ENCODE measurements around the gene ATP5PD. TPM values are rescaled to one million over a fixed set of nuclear protein-coding genes. Genes with fewer than 3 reads are reported as not detected.

The ATP5PD gene
- total and polyA plus RNA-seq, 2 of the 13 experiments (the other 11 are each of a cell fraction or from before 2014, with no cell fraction given): 158 to 428 TPM

DNA sequence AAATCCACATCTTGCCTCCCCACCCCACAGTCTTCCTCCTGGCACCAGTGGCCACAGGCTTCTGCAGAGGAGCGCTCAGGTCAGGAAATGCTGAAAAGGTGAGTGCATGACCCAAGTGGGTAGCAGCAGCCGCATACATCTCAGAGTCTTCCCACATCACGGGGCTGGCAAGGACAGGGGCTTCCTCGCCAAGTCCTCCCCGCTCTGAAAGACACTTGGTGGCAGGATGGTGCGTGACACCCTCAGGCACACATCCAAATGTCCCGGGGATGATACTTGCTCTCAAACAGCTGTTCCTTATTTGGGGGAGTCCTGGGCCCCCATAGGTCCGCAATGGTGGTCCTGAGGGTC, 32.2 kb upstream of the ATP5PD start (continued):
- TF ChIP-seq, protein P1, sequence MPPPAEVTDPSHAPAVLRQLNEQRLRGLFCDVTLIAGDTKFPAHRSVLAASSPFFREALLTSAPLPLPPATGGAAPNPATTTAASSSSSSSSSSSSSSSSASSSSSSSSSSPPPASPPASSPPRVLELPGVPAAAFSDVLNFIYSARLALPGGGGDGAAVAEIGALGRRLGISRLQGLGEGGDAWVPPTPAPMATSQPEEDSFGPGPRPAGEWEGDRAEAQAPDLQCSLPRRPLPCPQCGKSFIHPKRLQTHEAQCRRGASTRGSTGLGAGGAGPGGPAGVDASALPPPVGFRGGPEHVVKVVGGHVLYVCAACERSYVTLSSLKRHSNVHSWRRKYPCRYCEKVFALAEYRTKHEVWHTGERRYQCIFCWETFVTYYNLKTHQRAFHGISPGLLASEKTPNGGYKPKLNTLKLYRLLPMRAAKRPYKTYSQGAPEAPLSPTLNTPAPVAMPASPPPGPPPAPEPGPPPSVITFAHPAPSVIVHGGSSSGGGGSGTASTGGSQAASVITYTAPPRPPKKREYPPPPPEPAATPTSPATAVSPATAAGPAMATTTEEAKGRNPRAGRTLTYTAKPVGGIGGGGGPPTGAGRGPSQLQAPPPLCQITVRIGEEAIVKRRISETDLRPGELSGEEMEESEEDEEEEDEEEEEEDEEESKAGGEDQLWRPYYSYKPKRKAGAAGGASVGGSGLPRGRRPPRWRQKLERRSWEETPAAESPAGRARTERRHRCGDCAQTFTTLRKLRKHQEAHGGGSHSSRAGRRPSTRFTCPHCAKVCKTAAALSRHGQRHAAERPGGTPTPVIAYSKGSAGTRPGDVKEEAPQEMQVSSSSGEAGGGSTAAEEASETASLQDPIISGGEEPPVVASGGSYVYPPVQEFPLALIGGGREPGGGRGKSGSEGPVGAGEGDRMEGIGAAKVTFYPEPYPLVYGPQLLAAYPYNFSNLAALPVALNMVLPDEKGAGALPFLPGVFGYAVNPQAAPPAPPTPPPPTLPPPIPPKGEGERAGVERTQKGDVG (CRISPR knock-in tag; IDR thresholded peaks at IDR 0.05; ENCODE audit: borderline replicate concordance): peak; percentile 86; the same call in 1 of the 2 replicates
- TF ChIP-seq, protein P2, sequence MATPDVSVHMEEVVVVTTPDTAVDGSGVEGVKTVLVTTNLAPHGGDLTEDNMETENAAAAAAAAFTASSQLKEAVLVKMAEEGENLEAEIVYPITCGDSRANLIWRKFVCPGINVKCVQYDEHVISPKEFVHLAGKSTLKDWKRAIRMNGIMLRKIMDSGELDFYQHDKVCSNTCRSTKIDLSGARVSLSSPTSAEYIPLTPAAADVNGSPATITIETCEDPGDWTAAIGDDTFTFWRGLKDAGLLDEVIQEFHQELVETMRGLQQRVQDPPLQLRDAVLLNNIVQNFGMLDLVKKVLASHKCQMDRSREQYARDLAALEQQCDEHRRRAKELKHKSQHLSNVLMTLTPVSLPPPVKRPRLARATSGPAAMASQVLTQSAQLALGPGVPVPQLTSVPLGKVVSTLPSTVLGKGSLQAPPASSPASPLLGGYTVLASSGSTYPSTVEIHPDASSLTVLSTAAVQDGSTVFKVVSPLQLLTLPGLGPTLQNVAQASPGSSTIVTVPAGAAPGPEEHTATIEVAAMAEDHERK (CRISPR knock-in tag; IDR thresholded peaks at IDR 0.05; ENCODE audit: low read depth): no peak
- TF ChIP-seq ASH2L (IDR thresholded peaks at IDR 0.05; ENCODE audit: insufficient read length, low read depth, low read length) (no peak), STAG1 (CRISPR knock-in tag; IDR thresholded peaks at IDR 0.05) (no peak), KLF16 (CRISPR knock-in tag; IDR thresholded peaks at IDR 0.05) (no peak), ZNF530 (CRISPR knock-in tag; IDR thresholded peaks at IDR 0.05; ENCODE audit: low read depth) (no peak)
- TF ChIP-seq, protein P3, sequence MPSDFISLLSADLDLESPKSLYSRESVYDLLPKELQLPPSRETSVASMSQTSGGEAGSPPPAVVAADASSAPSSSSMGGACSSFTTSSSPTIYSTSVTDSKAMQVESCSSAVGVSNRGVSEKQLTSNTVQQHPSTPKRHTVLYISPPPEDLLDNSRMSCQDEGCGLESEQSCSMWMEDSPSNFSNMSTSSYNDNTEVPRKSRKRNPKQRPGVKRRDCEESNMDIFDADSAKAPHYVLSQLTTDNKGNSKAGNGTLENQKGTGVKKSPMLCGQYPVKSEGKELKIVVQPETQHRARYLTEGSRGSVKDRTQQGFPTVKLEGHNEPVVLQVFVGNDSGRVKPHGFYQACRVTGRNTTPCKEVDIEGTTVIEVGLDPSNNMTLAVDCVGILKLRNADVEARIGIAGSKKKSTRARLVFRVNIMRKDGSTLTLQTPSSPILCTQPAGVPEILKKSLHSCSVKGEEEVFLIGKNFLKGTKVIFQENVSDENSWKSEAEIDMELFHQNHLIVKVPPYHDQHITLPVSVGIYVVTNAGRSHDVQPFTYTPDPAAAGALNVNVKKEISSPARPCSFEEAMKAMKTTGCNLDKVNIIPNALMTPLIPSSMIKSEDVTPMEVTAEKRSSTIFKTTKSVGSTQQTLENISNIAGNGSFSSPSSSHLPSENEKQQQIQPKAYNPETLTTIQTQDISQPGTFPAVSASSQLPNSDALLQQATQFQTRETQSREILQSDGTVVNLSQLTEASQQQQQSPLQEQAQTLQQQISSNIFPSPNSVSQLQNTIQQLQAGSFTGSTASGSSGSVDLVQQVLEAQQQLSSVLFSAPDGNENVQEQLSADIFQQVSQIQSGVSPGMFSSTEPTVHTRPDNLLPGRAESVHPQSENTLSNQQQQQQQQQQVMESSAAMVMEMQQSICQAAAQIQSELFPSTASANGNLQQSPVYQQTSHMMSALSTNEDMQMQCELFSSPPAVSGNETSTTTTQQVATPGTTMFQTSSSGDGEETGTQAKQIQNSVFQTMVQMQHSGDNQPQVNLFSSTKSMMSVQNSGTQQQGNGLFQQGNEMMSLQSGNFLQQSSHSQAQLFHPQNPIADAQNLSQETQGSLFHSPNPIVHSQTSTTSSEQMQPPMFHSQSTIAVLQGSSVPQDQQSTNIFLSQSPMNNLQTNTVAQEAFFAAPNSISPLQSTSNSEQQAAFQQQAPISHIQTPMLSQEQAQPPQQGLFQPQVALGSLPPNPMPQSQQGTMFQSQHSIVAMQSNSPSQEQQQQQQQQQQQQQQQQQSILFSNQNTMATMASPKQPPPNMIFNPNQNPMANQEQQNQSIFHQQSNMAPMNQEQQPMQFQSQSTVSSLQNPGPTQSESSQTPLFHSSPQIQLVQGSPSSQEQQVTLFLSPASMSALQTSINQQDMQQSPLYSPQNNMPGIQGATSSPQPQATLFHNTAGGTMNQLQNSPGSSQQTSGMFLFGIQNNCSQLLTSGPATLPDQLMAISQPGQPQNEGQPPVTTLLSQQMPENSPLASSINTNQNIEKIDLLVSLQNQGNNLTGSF (CRISPR knock-in tag; IDR thresholded peaks at IDR 0.05): no peak
